Measurements from ENCODE around the gene FBXW5. TPM values are rescaled to one million over a fixed set of nuclear protein-coding genes. Genes with fewer than 3 reads are reported as not detected.

FBXW5 gene
- total RNA-seq, 1 donor, result 104 TPM

- TF ChIP-seq CTCF (IDR thresholded peaks at IDR 0.05; ENCODE audit: insufficient read depth, low read depth, low read length), result no peak
- no peak for DNase-seq (ENCODE audit: low read depth)
- no peak overlapping the region for H3K4me3 ChIP-seq (ENCODE audit: low read depth, low read length)
These were observed 19.7 kb upstream of the FBXW5 start for GRCh38 chr9:136964171-136964689.

GRCh38 chr9:136963751-136964150, 19.2 kb upstream of the FBXW5 start:
- no peak overlapping the region for H3K4me3 ChIP-seq (ENCODE audit: low read depth, low read length)
- DNase-seq (ENCODE audit: low read depth), result no peak
- no peak for TF ChIP-seq CTCF (IDR thresholded peaks at IDR 0.05; ENCODE audit: insufficient read depth, low read depth, low read length)

- no peak for DNase-seq (ENCODE audit: low read depth)
- no peak for TF ChIP-seq CTCF (IDR thresholded peaks at IDR 0.05; ENCODE audit: insufficient read depth, low read depth, low read length)
- H3K4me3 ChIP-seq (ENCODE audit: low read depth, low read length), result no peak overlapping the region
These were observed 18.8 kb upstream of the FBXW5 start for GRCh38 chr9:136963341-136963740.

- H3K4me3 ChIP-seq (ENCODE audit: low read depth, low read length), result no peak overlapping the region
- no peak for TF ChIP-seq CTCF (IDR thresholded peaks at IDR 0.05; ENCODE audit: insufficient read depth, low read depth, low read length)
- no peak for DNase-seq (ENCODE audit: low read depth)
These were observed 18.2 kb upstream of the FBXW5 start for GRCh38 chr9:136962701-136963248.

- no peak overlapping the region for H3K4me3 ChIP-seq (ENCODE audit: low read depth, low read length)
- TF ChIP-seq CTCF (IDR thresholded peaks at IDR 0.05; ENCODE audit: insufficient read depth, low read depth, low read length), result no peak
- DNase-seq (ENCODE audit: low read depth), result no peak
These were observed 17.6 kb upstream of the FBXW5 start for GRCh38 chr9:136962163-136962562.

- DNase-seq (ENCODE audit: low read depth), result no peak
- no peak overlapping the region for H3K4me3 ChIP-seq (ENCODE audit: low read depth, low read length)
- no peak for TF ChIP-seq CTCF (IDR thresholded peaks at IDR 0.05; ENCODE audit: insufficient read depth, low read depth, low read length)
These were observed 16.9 kb upstream of the FBXW5 start for GRCh38 chr9:136961279-136962065.
